CD4-positive, alpha-beta T cell treated with Interleukin-1 beta for 1 hour (primary cell): ENCODE results near the gene CLSTN1.

ENCODE experiments used
- DNase-seq, 2 donors: peaks; one replicate each; pipeline ENCODE4 v3.0.0-alpha.2; 2020 to 2022

Gene CLSTN1

GRCh38 chr1:9823943-9824701 lies at the start of gene CLSTN1:
CLSTN1 (minus strand) TSS chr1:9823965; CDS start chr1:9823733, 232 bp downstream.
- peak; percentile 90 to 92 for DNase-seq

- DNase-seq, result no peak
Measured at GRCh38 chr1:9873385-9873784, 49.6 kb upstream of the CLSTN1 start.

GRCh38 chr1:9872430-9873165 lies 48.8 kb upstream of the CLSTN1 start:
- DNase-seq, result no peak

GRCh38 chr1:9871707-9872425 lies 48.1 kb upstream of the CLSTN1 start:
- DNase-seq, result no peak

GRCh38 chr1:9871021-9871420 lies 47.3 kb upstream of the CLSTN1 start:
- no peak for DNase-seq

- no peak for DNase-seq
Measured at GRCh38 chr1:9870572-9870971, 46.8 kb upstream of the CLSTN1 start.

- DNase-seq, result no peak
Measured at GRCh38 chr1:9869831-9870251, 46.1 kb upstream of the CLSTN1 start.

GRCh38 chr1:9868244-9868590 lies 44.5 kb upstream of the CLSTN1 start:
- DNase-seq, result no peak

- peak; percentile 81 to 87 for DNase-seq
Measured at GRCh38 chr1:9867408-9868243, 43.9 kb upstream of the CLSTN1 start.

GRCh38 chr1:9866836-9867235 lies 43.1 kb upstream of the CLSTN1 start:
- no peak for DNase-seq

- no peak for DNase-seq
Measured at GRCh38 chr1:9865724-9866123, 42.0 kb upstream of the CLSTN1 start.

GRCh38 chr1:9863371-9863770 lies 39.6 kb upstream of the CLSTN1 start:
- no peak for DNase-seq

GRCh38 chr1:9861360-9861759 lies 37.6 kb upstream of the CLSTN1 start:
- DNase-seq, result no peak

GRCh38 chr1:9860887-9861286 lies 37.1 kb upstream of the CLSTN1 start:
- no peak for DNase-seq

- DNase-seq, result no peak
Measured at GRCh38 chr1:9859281-9860014, 35.7 kb upstream of the CLSTN1 start.

GRCh38 chr1:9858293-9859035 lies 34.7 kb upstream of the CLSTN1 start:
- DNase-seq, result no peak

- no peak for DNase-seq
Measured at GRCh38 chr1:9855186-9855585, 31.4 kb upstream of the CLSTN1 start.

- no peak for DNase-seq
Measured at GRCh38 chr1:9853249-9853595, 29.5 kb upstream of the CLSTN1 start.

GRCh38 chr1:9852410-9853248 lies 28.9 kb upstream of the CLSTN1 start:
- no peak for DNase-seq

- no peak for DNase-seq
Measured at GRCh38 chr1:9852004-9852403, 28.2 kb upstream of the CLSTN1 start.
